ENCODE measurements around the gene TMEM31. TPM values are rescaled to one million over a fixed set of nuclear protein-coding genes. Genes with fewer than 3 reads are reported as not detected.
"Not testable (repeated sequence)": the region's sequence is repeated elsewhere in the genome, so short reads cannot be mapped to it uniquely, and the experiment has no call there.

TMEM31 gene
- polyA plus RNA-seq, 4 donors = 0.66 to 1.4 (median 1.1) TPM

GRCh38 chrX:103718120-103718519 is 7.4 kb downstream of the TMEM31 start:
- DNase-seq (ENCODE audit: low read depth in 4 of 4, low spot score in 3 of 4) = no peak

- no peak for DNase-seq (ENCODE audit: low read depth in 4 of 4, low spot score in 3 of 4)
Observed at GRCh38 chrX:103722505-103722904, 11.8 kb downstream of the TMEM31 start.

- DNase-seq (ENCODE audit: low read depth in 4 of 4, low spot score in 3 of 4) = no peak
Observed at GRCh38 chrX:103726477-103726876, 15.8 kb downstream of the TMEM31 start.

GRCh38 chrX:103727115-103727514 is 16.4 kb downstream of the TMEM31 start:
- no peak for DNase-seq (ENCODE audit: low read depth in 4 of 4, low spot score in 3 of 4)

- DNase-seq (ENCODE audit: low read depth in 4 of 4, low spot score in 3 of 4) = no peak
Observed at GRCh38 chrX:103729015-103729414, 18.3 kb downstream of the TMEM31 start.

GRCh38 chrX:103730147-103730795 is 19.6 kb downstream of the TMEM31 start:
- DNase-seq (ENCODE audit: low read depth in 4 of 4, low spot score in 3 of 4) = no peak

- DNase-seq (ENCODE audit: low read depth in 4 of 4, low spot score in 3 of 4) = no peak
Observed at GRCh38 chrX:103730796-103731493, 20.2 kb downstream of the TMEM31 start.

- no peak for DNase-seq (ENCODE audit: low read depth in 4 of 4, low spot score in 3 of 4)
Observed at GRCh38 chrX:103733017-103733416, 22.3 kb downstream of the TMEM31 start.

- DNase-seq (ENCODE audit: low read depth in 4 of 4, low spot score in 3 of 4) = no peak
Observed at GRCh38 chrX:103734125-103734760, 23.5 kb downstream of the TMEM31 start.

GRCh38 chrX:103737696-103738095 is 27.0 kb downstream of the TMEM31 start:
- DNase-seq (ENCODE audit: low read depth in 4 of 4, low spot score in 3 of 4) = no peak

GRCh38 chrX:103739421-103739820 is 28.7 kb downstream of the TMEM31 start:
- no peak for DNase-seq (ENCODE audit: low read depth in 4 of 4, low spot score in 3 of 4)

- DNase-seq (ENCODE audit: low read depth in 4 of 4, low spot score in 3 of 4) = no peak
Observed at GRCh38 chrX:103741879-103742278, 31.2 kb downstream of the TMEM31 start.

GRCh38 chrX:103742339-103742738 is 31.6 kb downstream of the TMEM31 start:
- DNase-seq (ENCODE audit: low read depth in 4 of 4, low spot score in 3 of 4) = no peak

- no peak for DNase-seq (ENCODE audit: low read depth in 4 of 4, low spot score in 3 of 4)
Observed at GRCh38 chrX:103747163-103747562, 36.5 kb downstream of the TMEM31 start.

GRCh38 chrX:103754401-103754800 is 43.7 kb downstream of the TMEM31 start:
- no peak for DNase-seq (ENCODE audit: low read depth in 4 of 4, low spot score in 3 of 4)

- no peak for DNase-seq (ENCODE audit: low read depth in 4 of 4, low spot score in 3 of 4)
Observed at GRCh38 chrX:103756736-103757135, 46.0 kb downstream of the TMEM31 start.

- no peak for DNase-seq (ENCODE audit: low read depth in 4 of 4, low spot score in 3 of 4)
Observed at GRCh38 chrX:103758555-103758954, 47.8 kb downstream of the TMEM31 start.

- DNase-seq (ENCODE audit: low read depth in 4 of 4, low spot score in 3 of 4) = not testable (repeated sequence)
Observed at GRCh38 chrX:103763541-103763940, 52.8 kb downstream of the TMEM31 start.

Measured in right renal pelvis (tissue), 4 donors.